ENCODE measurements around the gene SSR2.
"Not testable (repeated sequence)": the region's sequence is repeated elsewhere in the genome, so short reads cannot be mapped to it uniquely, and the experiment has no call there.

GRCh38 chr1:156034991-156035390 lies 14.2 kb upstream of the SSR2 start:
- TF ChIP-seq CTCF (conservative IDR thresholded peaks at IDR 0.05 in 1 of 2, IDR thresholded peaks at IDR 0.05 in 1 of 2; ENCODE audit: extremely low read depth in 1 of 2, insufficient read depth in 1 of 2, low read depth in 1 of 2, low read length in 2 of 2); EZH2 (IDR thresholded peaks at IDR 0.05; ENCODE audit: borderline replicate concordance, low read length): not testable (repeated sequence)
